Heart right ventricle (tissue), 16 donors: ENCODE results near the gene NUDT8. TPM values are rescaled to one million over a fixed set of nuclear protein-coding genes. Genes with fewer than 3 reads are reported as not detected.

Source experiments
- ATAC-seq, 8 donors: fragments of 200-7000 bp; cut with Tn5 transposase; one replicate each; pipeline ENCODE4 v1.9.1; 2020; ENCODE audit warnings: mild to moderate bottlenecking in 8 of 8, moderate library complexity in 8 of 8, moderate number of reproducible peaks in 1 of 8
- DNase-seq, 2 donors: peaks; one replicate each; pipeline ENCODE4 v3.0.0-alpha.2; 2020
- H3K27ac ChIP-seq, 10 donors: fragments of 200-600 bp; sonication (generic) in 2 of 10; one replicate each; pipeline versions ENCODE4 v1.5.0 to v1.8.0; 2020 to 2022; ENCODE audit warnings: mild to moderate bottlenecking in 3 of 10
- H3K27me3 ChIP-seq, 7 donors: fragments of 200-600 bp; one replicate each; pipeline ENCODE4 v1.8.0; 2021 to 2022; ENCODE audit warnings: mild to moderate bottlenecking in 2 of 7
- H3K36me3 ChIP-seq, 9 donors: fragments of 200-600 bp; sonication (generic) in 1 of 9; one replicate each; pipeline versions ENCODE4 v1.5.0 to v1.8.0; 2020 to 2022; ENCODE audit warnings: mild to moderate bottlenecking in 2 of 9
- H3K4me1 ChIP-seq, 9 donors: fragments of 200-600 bp; sonication (generic) in 1 of 9; one replicate each; pipeline versions ENCODE4 v1.5.0 to v1.8.0; 2020 to 2022; ENCODE audit warnings: mild to moderate bottlenecking in 4 of 9
- H3K4me3 ChIP-seq, 10 donors: fragments of 200-600 bp; sonication (generic) in 2 of 10; one replicate each; pipeline versions ENCODE4 v1.5.0 to v1.8.0; 2020 to 2022; ENCODE audit warnings: mild to moderate bottlenecking in 7 of 10, moderate library complexity in 2 of 10
- H3K9me3 ChIP-seq, 11 donors: fragments of 200-600 bp in 10 of 11; sonication (generic) in 2 of 11; one replicate each; pipeline versions ENCODE4 v1.5.0 to v1.8.0; 2013 to 2022; ENCODE audit warnings: mild to moderate bottlenecking in 2 of 11, control low read depth in 1 of 11, moderate library complexity in 1 of 11
- WGBS, 2 donors: extraction: QIAGEN DNeasy Blood & Tissue Kit; methylation state at CpG; one replicate each; pipeline ENCODE4 v1.1.7; 2013; ENCODE audit warnings: inconsistent platforms in 1 of 2; 5-methylcytosine and 5-hydroxymethylcytosine counted together
- intact Hi-C, 10 donors: fragments of 100-400 bp; cut with DNase I; formaldehyde crosslinking; loops; one replicate each; pipeline versions ENCODE4 v1.11.1 to v1.14.2; 2022
- polyA plus RNA-seq, 2 donors: library from polyadenylated mRNA; stranded (reverse); fragments of 200-250 nt; gene quantifications; one replicate each; pipeline ENCODE4 v1.2.3, GENCODE V29; 2013
- total RNA-seq, 10 donors: library from RNA; stranded (reverse); fragmentation: NEBNext Ultra II Directional in 3 of 10; extraction: Animal tissue kit (Norgen Biotek cat#: 25700) in 3 of 10; gene quantifications; one replicate each; pipeline versions ENCODE4 v1.2.1 to v1.2.4, GENCODE V29; 2021 to 2023
- TF ChIP-seq, protein P1 (sequence below), 9 donors: fragments of 200-600 bp; sonication (generic) in 2 of 9; IDR thresholded peaks; one replicate each; pipeline versions ENCODE4 v1.5.0 to v1.8.0; 2021 to 2022; ENCODE audit warnings: antibody characterized with exemption in 9 of 9, mild to moderate bottlenecking in 5 of 9, moderate library complexity in 1 of 9
- donor health status: Arrhythmogenic right ventricular cardiomyopathy.
- donor health status: ischemic (EF 13 %, LVEDD 7.1; RV severe dilation, severe dysfunction).
- donor health status: healthy with polysubstance abuse.
- donor health status: DM: no; HTN: yes; CAD: no.
- donor health status: DM: no; HTN: no; CAD: no.
- donor health status: ischemic (EF 25% LVEDD 6.9; RV normal size, moderate dysfunction).
- donor health status: ischemic (EF 25% LVEDD 5.7; RV mildly dilated, moderate dysfunction).
- donor health status: healthy.
- donor health status: DM: yes; HTN: yes; CAD: no.
- donor health status: Ischemic cardiomyopathy.
- donor health status: ischemic (EF 35%, LVEDD 5.7; RV mildly dilated, moderate dysfunction).
- donor health status: nonischemic (EF 11% LVEDD 7.7; RV severe dilation, severe dysfunction).
- donor health status: DM: yes; HTN: yes; CAD: no.
- donor health status: PGD.
- donor health status: ischemic (EF 29% LVEDD 5.4; RV normal size, mild dysfunction).
- donor health status: nonischemic (EF 23%, LVEDD 6.1; RV moderate dilation, normal function).

NUDT8 gene
- total and polyA plus RNA-seq, 12 donors, result 40.5 to 107 (median 51.7) TPM

DNA sequence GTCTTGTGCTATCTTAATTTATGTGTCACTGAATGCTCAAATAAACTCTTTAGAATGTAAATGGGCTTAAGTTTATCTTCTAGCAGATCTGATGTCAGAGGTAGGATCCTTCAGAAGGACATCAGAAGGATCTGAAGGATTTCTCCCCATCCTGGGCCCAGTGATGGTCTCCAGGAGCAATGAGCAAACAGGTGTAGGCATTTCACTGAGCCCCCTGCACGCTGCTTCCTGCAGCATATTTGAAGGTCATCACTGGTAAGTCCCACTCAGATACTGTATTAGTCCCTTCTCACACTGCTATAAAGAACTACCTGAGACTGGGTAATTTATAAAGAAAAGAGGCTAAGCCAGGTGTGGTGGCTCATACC lies 41.6 kb downstream of the NUDT8 start:
- H3K9me3 ChIP-seq, result no peaks in the 10 kb centered on the region
- no peaks in the 10 kb centered on the region for H3K27me3 ChIP-seq
- TF ChIP-seq, protein P1, sequence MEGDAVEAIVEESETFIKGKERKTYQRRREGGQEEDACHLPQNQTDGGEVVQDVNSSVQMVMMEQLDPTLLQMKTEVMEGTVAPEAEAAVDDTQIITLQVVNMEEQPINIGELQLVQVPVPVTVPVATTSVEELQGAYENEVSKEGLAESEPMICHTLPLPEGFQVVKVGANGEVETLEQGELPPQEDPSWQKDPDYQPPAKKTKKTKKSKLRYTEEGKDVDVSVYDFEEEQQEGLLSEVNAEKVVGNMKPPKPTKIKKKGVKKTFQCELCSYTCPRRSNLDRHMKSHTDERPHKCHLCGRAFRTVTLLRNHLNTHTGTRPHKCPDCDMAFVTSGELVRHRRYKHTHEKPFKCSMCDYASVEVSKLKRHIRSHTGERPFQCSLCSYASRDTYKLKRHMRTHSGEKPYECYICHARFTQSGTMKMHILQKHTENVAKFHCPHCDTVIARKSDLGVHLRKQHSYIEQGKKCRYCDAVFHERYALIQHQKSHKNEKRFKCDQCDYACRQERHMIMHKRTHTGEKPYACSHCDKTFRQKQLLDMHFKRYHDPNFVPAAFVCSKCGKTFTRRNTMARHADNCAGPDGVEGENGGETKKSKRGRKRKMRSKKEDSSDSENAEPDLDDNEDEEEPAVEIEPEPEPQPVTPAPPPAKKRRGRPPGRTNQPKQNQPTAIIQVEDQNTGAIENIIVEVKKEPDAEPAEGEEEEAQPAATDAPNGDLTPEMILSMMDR (IDR thresholded peaks at IDR 0.05), result no peak
- intact Hi-C loops, result loop anchor here in 1 of 10 donors (10.0 kb wide), 1 partner anchor 83 kb away; the partner anchor contains the start of genes CDK2AP2 and PITPNM1
- H3K4me1 ChIP-seq, result peaks cover 0 to 30% (median 9%) of the 10 kb centered on the region in 9 donors
- no peak for ATAC-seq
- H3K36me3 ChIP-seq, result peaks cover 0 to 46% (median 6%) of the 10 kb centered on the region in 9 donors
- no peak overlapping the region for H3K4me3 ChIP-seq
- 96% methylated on average over 1 of the region's 1 CpG for WGBS, 2 donors
- H3K27ac ChIP-seq, result peak overlapping the region in 1 of 10 donors; percentile 67
- DNase-seq, result no peak

DNA sequence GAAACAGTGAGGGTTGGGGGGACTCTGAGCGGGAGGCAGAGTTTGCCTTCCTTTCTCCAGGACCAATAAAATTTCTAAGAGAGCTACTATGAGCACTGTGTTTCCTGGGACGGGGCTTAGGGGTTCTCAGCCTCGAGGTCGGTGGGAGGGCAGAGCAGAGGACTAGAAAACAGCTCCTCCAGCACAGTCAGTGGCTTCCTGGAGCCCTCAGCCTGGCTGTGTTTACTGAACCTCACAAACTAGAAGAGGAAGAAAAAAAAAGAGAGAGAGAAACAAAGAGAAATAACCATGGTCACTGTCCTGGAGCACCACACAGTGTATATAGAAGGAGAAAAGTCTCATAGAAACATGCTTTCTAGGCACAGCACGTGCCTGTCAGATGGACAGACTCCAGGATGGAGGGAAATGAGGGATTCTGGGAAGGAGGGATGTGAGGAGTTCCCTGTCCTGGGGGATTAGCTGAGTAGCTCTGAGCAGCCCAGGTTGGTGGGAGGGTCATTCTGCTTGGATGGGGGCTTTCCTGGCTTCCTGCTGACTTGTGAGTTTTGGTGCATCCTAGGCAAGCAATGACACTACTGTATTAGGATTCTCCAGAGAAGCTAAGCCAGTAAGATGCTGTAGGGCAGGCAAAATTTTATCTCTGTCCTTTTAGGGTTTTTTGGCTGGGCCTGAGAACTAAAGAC lies 43.0 kb downstream of the NUDT8 start:
- DNase-seq (no peak), ATAC-seq (no peak)
- TF ChIP-seq, protein P1 (IDR thresholded peaks at IDR 0.05), result no peak
- peaks cover 0 to 46% (median 6%) of the 10 kb centered on the region in 9 donors for H3K36me3 ChIP-seq
- no peaks in the 10 kb centered on the region for H3K9me3 ChIP-seq
- H3K4me1 ChIP-seq, result peaks cover 0 to 42% (median 16%) of the 10 kb centered on the region in 9 donors
- no peaks in the 10 kb centered on the region for H3K27me3 ChIP-seq
- no peak overlapping the region for H3K27ac ChIP-seq
- H3K4me3 ChIP-seq, result no peak overlapping the region
- intact Hi-C loops, result loop anchor here in 1 of 10 donors (10.0 kb wide), 1 partner anchor 82 kb away; the partner anchor contains the start of genes CDK2AP2 and PITPNM1
- 84 to 86% methylated on average over 4 to 5 of the region's 5 CpGs for WGBS, 2 donors

DNA sequence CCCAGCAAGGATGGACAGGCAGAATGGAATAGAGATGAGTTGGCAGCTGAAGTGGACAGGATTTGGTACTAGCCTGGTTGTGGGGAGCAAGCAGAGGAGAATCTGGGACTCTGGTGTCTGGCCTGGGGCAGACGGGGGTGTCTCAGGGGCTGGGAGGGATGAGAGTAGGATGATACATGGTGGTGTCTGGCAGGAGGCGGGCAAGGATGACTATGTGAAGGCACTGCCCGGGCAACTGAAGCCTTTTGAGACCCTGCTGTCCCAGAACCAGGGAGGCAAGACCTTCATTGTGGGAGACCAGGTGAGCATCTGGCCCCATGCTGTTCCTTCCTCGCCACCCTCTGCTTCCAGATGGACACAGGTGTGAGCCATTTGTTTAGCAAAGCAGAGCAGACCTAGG lies 43.8 kb downstream of the NUDT8 start:
- Histone ChIP-seq H3K36me3 (peaks cover 0 to 46% (median 6%) of the 10 kb centered on the region in 9 donors), H3K27me3 (no peaks in the 10 kb centered on the region), H3K4me1 (peaks cover 0 to 42% (median 16%) of the 10 kb centered on the region in 9 donors), H3K27ac (no peak overlapping the region), H3K4me3 (no peak overlapping the region), H3K9me3 (no peaks in the 10 kb centered on the region)
- intact Hi-C loops, result loop anchor here in 1 of 10 donors (10.0 kb wide), 1 partner anchor 81 kb away; the partner anchor contains the start of genes CDK2AP2 and PITPNM1
- TF ChIP-seq, protein P1 (IDR thresholded peaks at IDR 0.05), result no peak
- no peak for DNase-seq
- no peak for ATAC-seq
- WGBS, 2 donors, result 93 to 94% methylated on average over 4 of the region's 4 CpGs

DNA sequence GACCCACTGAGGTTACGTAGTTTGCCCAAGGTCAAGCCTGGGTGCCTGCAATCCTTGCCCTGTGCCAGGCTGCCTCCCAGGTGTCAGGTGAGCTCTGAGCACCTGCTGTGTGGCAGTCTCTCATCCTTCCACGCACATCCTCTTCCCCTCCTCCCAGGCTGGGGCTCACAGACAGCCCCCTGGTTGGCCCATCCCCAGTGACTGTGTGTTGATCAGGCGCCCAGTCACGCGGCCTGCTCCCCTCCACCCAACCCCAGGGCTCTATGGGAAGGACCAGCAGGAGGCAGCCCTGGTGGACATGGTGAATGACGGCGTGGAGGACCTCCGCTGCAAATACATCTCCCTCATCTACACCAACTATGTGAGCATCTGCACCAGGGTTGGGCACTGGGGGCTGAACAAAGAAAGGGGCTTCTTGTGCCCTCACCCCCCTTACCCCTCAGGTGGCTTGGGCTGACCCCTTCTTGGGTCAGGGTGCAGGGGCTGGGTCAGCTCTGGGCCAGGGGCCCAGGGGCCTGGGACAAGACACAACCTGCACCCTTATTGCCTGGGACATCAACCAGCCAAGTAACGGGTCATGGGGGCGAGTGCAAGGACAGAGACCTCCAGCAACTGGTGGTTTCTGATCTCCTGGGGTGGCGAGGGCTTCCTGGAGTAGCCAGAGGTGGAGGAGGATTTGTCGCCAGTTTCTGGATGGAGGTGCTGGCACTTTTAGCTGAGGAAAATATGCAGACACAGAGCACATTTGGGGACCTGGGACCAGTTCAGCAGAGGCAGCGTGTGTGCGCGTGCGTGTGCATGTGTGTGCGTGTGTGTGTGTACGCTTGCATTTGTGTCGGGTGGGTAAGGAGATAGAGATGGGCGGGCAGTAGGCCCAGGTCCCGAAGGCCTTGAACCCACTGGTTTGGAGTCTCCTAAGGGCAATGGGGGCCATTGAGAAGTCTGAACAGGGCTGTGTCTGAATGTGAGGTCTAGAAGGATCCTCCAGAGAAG lies 44.6 kb downstream of the NUDT8 start:
- H3K4me1 ChIP-seq, result peaks cover 0 to 42% (median 16%) of the 10 kb centered on the region in 9 donors
- H3K36me3 ChIP-seq, result peaks cover 0 to 46% (median 6%) of the 10 kb centered on the region in 9 donors
- WGBS, 2 donors, result 87 to 92% methylated on average over 21 of the region's 21 CpGs
- ATAC-seq (peak in 1 of 8 donors; percentile 4), DNase-seq (no peak)
- peak overlapping the region in 9 of 10 donors; percentile 51 to 92 (median 80) for H3K4me3 ChIP-seq
- no peaks in the 10 kb centered on the region for H3K27me3 ChIP-seq
- H3K27ac ChIP-seq, result peak overlapping the region; percentile 82 to 100 (median 97)
- intact Hi-C loops, result loop anchor here in 2 of 10 donors (5.0 to 10.0 kb wide), 2 partner anchors 78 to 80 kb away; partner anchors contain the start of genes CDK2AP2 (in 2 of the 2) and PITPNM1 (in 2 of the 2)
- H3K9me3 ChIP-seq, result no peaks in the 10 kb centered on the region
- TF ChIP-seq, protein P1 (IDR thresholded peaks at IDR 0.05), result no peak
